ENCODE measurements around the gene GABARAP.
"Not testable (repeated sequence)": the region's sequence is repeated elsewhere in the genome, so short reads cannot be mapped to it uniquely, and the experiment has no call there.

GABARAP gene

DNA sequence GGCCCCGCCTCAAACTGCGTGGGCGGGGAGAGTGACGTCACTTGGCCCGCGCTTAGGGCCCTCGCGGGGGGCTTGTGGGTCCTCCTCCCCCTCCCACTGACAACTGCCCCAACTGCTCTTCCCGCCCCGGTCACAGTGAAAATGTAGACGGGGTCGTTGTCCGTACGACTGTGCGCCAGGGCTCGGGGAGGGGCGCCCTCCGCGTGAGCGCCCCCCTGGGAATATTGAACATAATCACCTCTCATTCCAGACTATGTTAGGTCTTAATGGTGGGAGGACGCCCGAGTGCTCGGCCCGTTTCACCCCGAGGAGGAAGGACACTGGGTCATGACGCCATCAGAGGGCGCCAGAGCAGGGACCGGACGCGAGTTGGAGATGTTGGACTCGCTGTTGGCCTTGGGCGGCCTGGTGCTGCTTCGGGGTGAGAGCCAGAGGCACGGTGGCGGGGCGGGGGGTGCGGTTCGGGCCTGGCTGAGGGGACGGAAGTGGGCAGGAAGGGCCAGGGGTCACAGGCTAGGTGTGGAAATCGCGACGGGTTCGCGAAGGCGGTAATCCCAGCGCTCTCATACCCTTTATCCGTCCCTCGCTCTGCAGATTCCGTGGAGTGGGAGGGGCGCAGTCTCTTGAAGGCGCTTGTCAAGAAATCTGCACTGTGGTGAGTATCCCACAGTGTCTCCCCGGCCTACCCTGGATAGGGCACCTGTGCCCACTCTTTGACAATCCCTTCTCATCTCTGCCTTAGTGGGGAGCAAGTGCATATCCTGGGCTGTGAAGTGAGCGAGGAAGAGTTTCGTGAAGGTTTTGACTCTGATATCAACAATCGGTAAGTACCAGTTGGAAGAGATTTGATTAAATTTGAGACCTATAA, 10.2 kb upstream of the GABARAP start, which contains the start of gene ELP5:
Gene ELP5, plus strand, starts transcription at position 40 of the 868 bp plus-strand sequence. Its CDS starts 336 bp downstream, at position 376.
- Histone ChIP-seq H3K9me3 (no peaks in the 10 kb centered on the region), H3K4me2 (peak within 1 kb of the TSS; percentile 99), H4K20me1 (peaks cover 35% of the 10 kb centered on the region), H3K27me3 (no peaks in the 10 kb centered on the region), H3K4me1 (peaks cover 35% of the 10 kb centered on the region), H3K9ac (peak within 1 kb of the TSS; percentile 94), H3K27ac (peak within 1 kb of the TSS; percentile 90), H3K36me3 (peaks cover 41% of the 10 kb centered on the region), H3K4me3 (peak within 1 kb of the TSS; percentile 81)
- TF ChIP-seq Cebpa-rat (IDR thresholded peaks at IDR 0.05), result no peak

GRCh38 chr17:7251661-7252175, 9.5 kb upstream of the GABARAP start, which contains the start of gene CTDNEP1:
CTDNEP1 (minus strand) TSS chr17:7251734; CDS start chr17:7251296, 438 bp downstream.
- Histone ChIP-seq H3K4me2 (peak within 1 kb of the TSS; percentile 99), H4K20me1 (peaks cover 42% of the 10 kb centered on the region), H3K27ac (peak within 1 kb of the TSS; percentile 90), H3K9ac (peak within 1 kb of the TSS; percentile 94), H3K36me3 (peaks cover 41% of the 10 kb centered on the region), H3K9me3 (no peaks in the 10 kb centered on the region), H3K4me1 (peaks cover 35% of the 10 kb centered on the region), H3K4me3 (peak within 1 kb of the TSS; percentile 81), H3K27me3 (no peaks in the 10 kb centered on the region)
- TF ChIP-seq Cebpa-rat (IDR thresholded peaks at IDR 0.05), result no peak

- Histone ChIP-seq H3K9me3 (no peaks in the 10 kb centered on the region), H3K4me2 (peak overlapping the region; percentile 99), H3K4me3 (peak overlapping the region; percentile 81), H3K27ac (peak overlapping the region; percentile 90), H3K9ac (peak overlapping the region; percentile 94), H3K4me1 (peaks cover 35% of the 10 kb centered on the region), H3K27me3 (no peaks in the 10 kb centered on the region), H4K20me1 (peaks cover 50% of the 10 kb centered on the region), H3K36me3 (peaks cover 41% of the 10 kb centered on the region)
- TF ChIP-seq Cebpa-rat (IDR thresholded peaks at IDR 0.05), result no peak
Measured at GRCh38 chr17:7250695-7251627, 8.7 kb upstream of the GABARAP start.

GRCh38 chr17:7249830-7250229, 7.6 kb upstream of the GABARAP start:
- Histone ChIP-seq H3K4me2 (peak overlapping the region; percentile 99), H3K4me1 (peaks cover 35% of the 10 kb centered on the region), H3K27me3 (no peaks in the 10 kb centered on the region), H3K9me3 (no peaks in the 10 kb centered on the region), H4K20me1 (peaks cover 53% of the 10 kb centered on the region), H3K9ac (peak overlapping the region; percentile 94), H3K27ac (peak overlapping the region; percentile 90), H3K4me3 (peak overlapping the region; percentile 81), H3K36me3 (peaks cover 41% of the 10 kb centered on the region)
- TF ChIP-seq Cebpa-rat (IDR thresholded peaks at IDR 0.05), result no peak

DNA sequence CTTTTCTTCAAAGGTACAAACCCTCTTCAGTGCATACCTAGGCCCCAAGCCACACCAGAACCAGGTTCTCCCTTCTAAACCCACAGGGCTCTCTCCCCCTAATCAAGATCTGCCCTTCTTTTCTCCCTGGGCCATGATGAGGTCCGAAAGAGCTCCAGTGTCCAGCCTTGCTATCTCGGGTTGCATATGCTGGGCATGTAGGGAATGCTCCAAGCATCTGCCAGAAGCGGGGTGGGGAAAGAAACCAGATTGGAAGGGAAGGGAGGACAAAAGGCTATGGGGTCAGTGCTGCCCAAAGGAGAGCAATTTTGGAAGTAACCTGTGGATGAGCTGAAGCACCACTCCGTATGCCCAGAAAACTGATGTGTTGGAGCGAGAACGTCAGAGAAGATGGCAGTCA, 7.0 kb upstream of the GABARAP start:
- Histone ChIP-seq H3K4me2 (peak overlapping the region; percentile 99), H3K9me3 (no peaks in the 10 kb centered on the region), H3K36me3 (peaks cover 41% of the 10 kb centered on the region), H3K4me3 (peak overlapping the region; percentile 81), H3K9ac (peak overlapping the region; percentile 94), H3K27me3 (no peaks in the 10 kb centered on the region), H4K20me1 (peaks cover 53% of the 10 kb centered on the region), H3K4me1 (peaks cover 35% of the 10 kb centered on the region), H3K27ac (peak overlapping the region; percentile 90)
- TF ChIP-seq Cebpa-rat (IDR thresholded peaks at IDR 0.05), result no peak

DNA sequence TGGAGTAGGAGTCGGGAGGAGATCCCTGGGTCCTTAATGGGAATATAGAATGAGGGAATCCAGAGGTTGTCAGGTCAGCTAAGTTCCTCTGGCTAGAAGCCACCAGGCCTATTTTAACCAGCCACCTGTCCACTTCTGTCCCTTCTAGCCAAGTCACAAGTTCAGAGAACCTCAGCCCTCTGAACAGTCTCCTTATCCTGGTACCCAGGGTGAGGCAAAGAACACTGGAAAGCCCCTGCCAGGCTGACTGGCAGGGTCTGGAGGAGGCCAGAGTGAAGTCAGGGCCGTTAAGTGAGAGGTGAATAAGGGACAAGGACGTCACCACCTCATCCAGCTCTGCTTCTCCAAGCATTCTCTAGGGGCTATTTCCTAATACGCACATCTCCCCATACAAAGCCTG, 6.5 kb upstream of the GABARAP start:
- peaks cover 53% of the 10 kb centered on the region for H4K20me1 ChIP-seq
- no peaks in the 10 kb centered on the region for H3K9me3 ChIP-seq
- peaks cover 35% of the 10 kb centered on the region for H3K4me1 ChIP-seq
- H3K36me3 ChIP-seq, result peaks cover 41% of the 10 kb centered on the region
- peak overlapping the region; percentile 94 for H3K9ac ChIP-seq
- no peak overlapping the region for H3K4me3 ChIP-seq
- no peaks in the 10 kb centered on the region for H3K27me3 ChIP-seq
- no peak for TF ChIP-seq Cebpa-rat (IDR thresholded peaks at IDR 0.05)
- peak overlapping the region; percentile 90; the same call in 1 of the 2 replicates for H3K27ac ChIP-seq
- peak overlapping the region; percentile 99 for H3K4me2 ChIP-seq

GRCh38 chr17:7246779-7247178, 4.5 kb upstream of the GABARAP start:
- no peaks in the 10 kb centered on the region for H3K9me3 ChIP-seq
- no peak for TF ChIP-seq Cebpa-rat (IDR thresholded peaks at IDR 0.05)
- H3K27ac ChIP-seq, result no peak overlapping the region
- H3K4me1 ChIP-seq, result peaks cover 30% of the 10 kb centered on the region
- H3K4me3 ChIP-seq, result no peak overlapping the region
- H3K36me3 ChIP-seq, result peaks cover 44% of the 10 kb centered on the region
- H3K9ac ChIP-seq, result peak overlapping the region; percentile 16; the same call in 1 of the 2 replicates
- H4K20me1 ChIP-seq, result peaks cover 53% of the 10 kb centered on the region
- H3K27me3 ChIP-seq, result no peaks in the 10 kb centered on the region
- H3K4me2 ChIP-seq, result no peak overlapping the region

GRCh38 chr17:7243838-7244237, 1.6 kb upstream of the GABARAP start:
- H3K9ac ChIP-seq, H3K27me3 ChIP-seq, H3K9me3 ChIP-seq, H3K4me2 ChIP-seq, H3K27ac ChIP-seq, H3K4me3 ChIP-seq: not testable (repeated sequence)
- H3K36me3 ChIP-seq, result peaks cover 55% of the 10 kb centered on the region
- peaks cover 37% of the 10 kb centered on the region for H4K20me1 ChIP-seq
- H3K4me1 ChIP-seq, result peaks cover 32% of the 10 kb centered on the region

GRCh38 chr17:7243453-7243729, 1.1 kb upstream of the GABARAP start:
- Histone ChIP-seq H3K9ac (peak overlapping the region; percentile 92), H3K27me3 (no peaks in the 10 kb centered on the region), H3K36me3 (peaks cover 53% of the 10 kb centered on the region), H3K4me3 (peak overlapping the region; percentile 92), H3K4me2 (peak overlapping the region; percentile 82), H4K20me1 (peaks cover 32% of the 10 kb centered on the region), H3K4me1 (peaks cover 28% of the 10 kb centered on the region), H3K27ac (0 out of 2 replicates have a peak overlapping the region, but pooled peaks have one; percentile 84), H3K9me3 (no peaks in the 10 kb centered on the region)
- TF ChIP-seq Cebpa-rat (IDR thresholded peaks at IDR 0.05), result no peak

Measured in BLaER1 (cell line).